Activated T-helper 1 cell treated with anti-CD3 and anti-CD28 coated beads, Interleukin-2, amount 50 U/mL, for 16 hours (primary cell): ENCODE measurements around the gene MRPL36.

Experiments used
- DNase-seq, 2 donors: peaks; one replicate each; pipeline ENCODE4 v3.0.0-alpha.2; 2020; ENCODE audit warnings: low read depth in 1 of 2, low spot score in 1 of 2

The MRPL36 gene

DNA sequence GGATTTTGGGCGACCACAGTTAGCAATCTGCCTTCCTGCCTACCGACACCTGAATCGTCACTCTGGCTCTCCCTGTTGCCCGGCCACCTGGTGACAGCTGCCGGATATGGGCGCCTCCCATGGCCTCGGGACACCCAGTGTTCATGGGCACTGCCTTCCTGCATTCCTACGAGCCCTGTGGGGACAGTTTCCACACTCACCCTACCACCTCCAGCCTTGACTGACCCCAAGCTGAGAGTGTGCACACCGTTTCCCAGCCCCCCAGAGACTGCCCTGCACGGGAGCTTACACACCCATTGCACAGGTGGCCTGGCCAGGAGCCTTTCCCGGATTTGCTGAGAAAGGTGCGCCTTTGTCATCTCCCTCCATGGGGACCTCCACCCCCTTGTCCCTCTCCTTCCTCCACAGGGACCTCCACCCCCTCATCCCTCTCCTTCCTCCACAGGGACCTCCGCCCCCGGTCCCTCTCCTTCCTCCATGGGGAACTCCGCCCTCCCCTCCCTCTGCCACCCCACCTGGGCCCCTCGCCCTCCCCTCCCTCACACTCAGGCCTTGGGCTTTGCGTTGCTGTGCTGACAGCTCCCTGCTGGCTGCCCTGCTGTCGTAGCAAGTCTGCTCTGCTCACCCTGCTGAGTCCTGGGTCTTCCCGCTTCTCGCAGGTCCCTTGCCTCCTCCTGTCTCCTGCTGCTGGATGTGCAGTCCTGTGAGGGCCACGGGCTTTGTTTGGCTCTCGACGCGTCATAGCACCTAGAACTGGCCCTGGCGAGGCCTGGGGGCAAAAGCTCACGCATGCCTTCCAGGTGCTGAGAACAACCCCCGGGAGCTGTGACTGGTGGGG lies 48.4 kb downstream of the MRPL36 start:
- peak in 1 of 2 donors; percentile 1 for DNase-seq

DNA sequence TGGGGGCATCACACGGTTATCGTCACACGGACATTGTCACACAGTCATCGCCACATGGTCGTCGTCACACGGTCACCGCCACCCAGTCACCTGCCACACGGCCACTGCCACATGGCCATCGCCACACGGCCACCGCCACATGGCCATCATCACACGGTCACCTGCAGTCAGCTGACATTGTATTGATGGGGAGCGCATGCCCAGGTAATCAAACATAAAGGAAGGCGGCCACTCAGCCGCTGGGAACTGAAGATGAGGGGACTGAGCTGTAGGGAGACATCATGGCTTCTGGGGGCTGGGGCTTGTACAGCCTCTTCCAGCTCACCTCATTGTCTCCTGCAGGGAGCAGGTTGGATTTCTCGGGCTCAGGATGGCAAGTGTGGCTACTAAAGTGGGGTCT lies 49.2 kb downstream of the MRPL36 start:
- DNase-seq = peak in 1 of 2 donors; percentile 0

DNA sequence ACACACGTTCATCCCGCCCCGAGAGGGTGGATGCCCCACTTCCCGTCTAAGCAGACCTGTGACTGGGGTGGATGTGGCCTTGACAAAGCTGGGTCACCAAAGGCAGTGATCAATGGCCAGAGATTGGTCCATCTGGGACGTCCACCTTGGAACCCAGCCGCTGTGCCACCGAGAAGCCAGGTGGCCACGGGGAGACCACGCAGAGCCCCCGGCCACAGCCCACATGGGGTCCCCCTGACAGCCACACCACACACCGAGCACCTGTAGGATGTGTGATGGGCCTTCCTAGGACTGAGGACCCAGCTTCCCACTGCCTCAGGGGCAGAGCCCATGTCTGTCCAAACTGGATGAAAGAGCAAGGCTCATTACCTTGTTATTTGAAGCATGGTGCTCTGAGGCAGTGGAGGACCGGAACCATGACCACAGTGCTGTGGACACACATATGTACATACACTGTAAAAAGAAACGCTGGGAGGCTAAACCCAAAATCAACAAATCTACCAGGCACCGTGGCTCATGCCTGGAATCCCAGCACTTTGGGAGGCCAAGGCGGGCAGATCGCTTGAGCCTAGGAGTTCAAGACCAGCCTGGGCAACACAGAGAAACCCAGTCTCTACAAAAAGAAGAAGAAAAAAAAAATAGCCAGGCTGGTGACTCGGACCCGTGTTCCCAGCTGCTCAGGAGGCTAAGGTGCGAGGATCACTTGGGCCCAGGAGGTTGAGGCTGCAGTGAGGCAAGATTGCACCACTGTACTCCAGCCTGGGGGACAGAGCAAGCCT lies 50.1 kb downstream of the MRPL36 start:
- DNase-seq = no peak

GRCh38 chr5:1748845-1749244 lies 50.8 kb downstream of the MRPL36 start:
- DNase-seq = no peak
